Natural killer cell (primary cell): Measurements from ENCODE around the gene GYS1. TPM values are rescaled to one million over a fixed set of nuclear protein-coding genes. Genes with fewer than 3 reads are reported as not detected.
A peak's percentile ranks its signal among the peaks of the same experiment; 100 is the strongest.
"Not testable (repeated sequence)": the region's sequence is repeated elsewhere in the genome, so short reads cannot be mapped to it uniquely, and the experiment has no call there.

Source experiments
- ATAC-seq, 3 donors: fragments of 150-1000 bp in 2 of 3; fragments of 200-7000 bp in 1 of 3; cut with Tn5 transposase; 1 replicate in 1 of 3; 2 replicates in 2 of 3; pipeline ENCODE4 v1.10.0; 2021; ENCODE audit warnings: mild to moderate bottlenecking in 2 of 3, moderate library complexity in 2 of 3
- DNase-seq, 2 donors: peaks; one replicate each; pipeline versions ENCODE4 v3.0.0 to v3.0.0-alpha.2; 2013 to 2021; ENCODE audit warnings: mixed read lengths in 1 of 2
- H3K27ac ChIP-seq: one replicate; pipeline ENCODE4 v1.5.1; 2013; ENCODE audit warnings: mild to moderate bottlenecking, low read length
- H3K27me3 ChIP-seq: one replicate; pipeline ENCODE4 v1.6.1; 2013; ENCODE audit warnings: low read length; ENCODE audit not compliant: control insufficient read depth, insufficient read depth
- H3K36me3 ChIP-seq: one replicate; pipeline ENCODE4 v1.6.1; 2013; ENCODE audit warnings: low read length; ENCODE audit not compliant: control insufficient read depth, insufficient read depth
- H3K4me1 ChIP-seq: one replicate; pipeline ENCODE4 v1.6.1; 2013; ENCODE audit warnings: low read length; ENCODE audit not compliant: control insufficient read depth, insufficient read depth
- H3K4me3 ChIP-seq: one replicate; pipeline ENCODE4 v1.5.1; 2013; ENCODE audit warnings: low read length
- H3K9me3 ChIP-seq: one replicate; pipeline ENCODE4 v1.6.1; 2013; ENCODE audit warnings: low read length; ENCODE audit not compliant: control insufficient read depth, insufficient read depth
- H3K27ac Mint-ChIP-seq, 2 donors: one replicate each; pipeline ENCODE4 v1.8.0; 2022; ENCODE audit warnings: mild to moderate bottlenecking in 2 of 2, mixed read lengths in 2 of 2, moderate library complexity in 1 of 2
- H3K27me3 Mint-ChIP-seq, 2 donors: one replicate each; pipeline ENCODE4 v1.8.0; 2022; ENCODE audit warnings: low read depth in 2 of 2, mixed read lengths in 2 of 2
- H3K36me3 Mint-ChIP-seq: one replicate; pipeline ENCODE4 v1.8.0; 2022; ENCODE audit warnings: mixed read lengths
- H3K4me1 Mint-ChIP-seq, 2 donors: one replicate each; pipeline ENCODE4 v1.8.0; 2022; ENCODE audit warnings: mixed read lengths in 2 of 2
- H3K4me3 Mint-ChIP-seq: one replicate; pipeline ENCODE4 v1.8.0; 2022; ENCODE audit warnings: mild to moderate bottlenecking, moderate library complexity, mixed read lengths
- H3K9me3 Mint-ChIP-seq, 2 donors: one replicate each; pipeline ENCODE4 v1.8.0; 2022; ENCODE audit warnings: mixed read lengths in 2 of 2
- CTCF ChIP-seq: fragments of 200-600 bp; IDR thresholded peaks from one replicate; pipeline ENCODE4 v1.8.0; 2022; ENCODE audit warnings: antibody characterized with exemption
- WGBS: methylation state at CpG from one replicate; pipeline ENCODE4 v1.1.7; 2013; ENCODE audit warnings: missing lambda C conversion rate; ENCODE audit not compliant: insufficient coverage; 5-methylcytosine and 5-hydroxymethylcytosine counted together
- intact Hi-C: fragments of 100-400 bp; cut with micrococcal nuclease; formaldehyde crosslinking; loops from one replicate; pipeline ENCODE4 v1.14.2; 2022
- total RNA-seq, 4 donors: library from RNA; stranded (reverse); fragments of 120-200 nt in 1 of 4; gene quantifications; one replicate each; pipeline versions ENCODE4 v1.2.3 to v1.2.4, GENCODE V29; 2013 to 2022

Gene GYS1
- total RNA-seq, 3 donors from 2014 or later (not counting 1 experiment from before 2014, with no cell fraction given): 31.6 to 34.5 (median 34.4) TPM

GRCh38 chr19:48928164-48929025 lies 64.7 kb downstream of the GYS1 start:
- Histone ChIP-seq H3K27me3 (no peaks in the 10 kb centered on the region), H3K9me3 (no peaks in the 10 kb centered on the region), H3K4me1 (peaks cover 7% of the 10 kb centered on the region), H3K36me3 (no peaks in the 10 kb centered on the region), H3K27ac (no peak overlapping the region), H3K4me3 (no peak overlapping the region)
- peaks cover 5% of the 10 kb centered on the region in 2 donors for H3K4me1 Mint-ChIP-seq
- H3K4me3 Mint-ChIP-seq: no peak overlapping the region
- H3K27ac Mint-ChIP-seq: no peak overlapping the region
- H3K36me3 Mint-ChIP-seq: no peaks in the 10 kb centered on the region
- WGBS: 86% methylated on average over 15 of the region's 15 CpGs
- no peaks in the 10 kb centered on the region for H3K9me3 Mint-ChIP-seq
- no peak for ATAC-seq
- no peak for TF ChIP-seq CTCF
- no peaks in the 10 kb centered on the region for H3K27me3 Mint-ChIP-seq
- no peak for DNase-seq
- intact Hi-C loops: no loop called here

- H3K36me3 Mint-ChIP-seq, H3K27ac Mint-ChIP-seq, DNase-seq, H3K9me3 Mint-ChIP-seq, H3K4me1 Mint-ChIP-seq, intact Hi-C loops, H3K4me3 Mint-ChIP-seq, H3K27me3 ChIP-seq, H3K4me3 ChIP-seq, H3K27ac ChIP-seq, ATAC-seq, H3K9me3 ChIP-seq, H3K27me3 Mint-ChIP-seq, H3K4me1 ChIP-seq, H3K36me3 ChIP-seq: not testable (repeated sequence)
- WGBS: 91% methylated on average over 15 of the region's 17 CpGs
Observed at GRCh38 chr19:48927692-48928091, 65.4 kb downstream of the GYS1 start.

- intact Hi-C loops: no loop called here
- H3K27ac Mint-ChIP-seq: no peak overlapping the region
- Histone ChIP-seq H3K4me1 (no peaks in the 10 kb centered on the region), H3K9me3 (no peaks in the 10 kb centered on the region), H3K36me3 (peaks cover 4% of the 10 kb centered on the region), H3K4me3 (no peak overlapping the region), H3K27ac (no peak overlapping the region), H3K27me3 (no peaks in the 10 kb centered on the region)
- H3K9me3 Mint-ChIP-seq: no peaks in the 10 kb centered on the region
- no peaks in the 10 kb centered on the region for H3K4me1 Mint-ChIP-seq
- DNase-seq: peak in 1 of 2 donors; percentile 34
- H3K4me3 Mint-ChIP-seq: no peak overlapping the region
- no peak for TF ChIP-seq CTCF
- WGBS: 42% methylated on average over 10 of the region's 10 CpGs
- no peaks in the 10 kb centered on the region for H3K36me3 Mint-ChIP-seq
- no peak for ATAC-seq
- H3K27me3 Mint-ChIP-seq: no peaks in the 10 kb centered on the region
Observed at GRCh38 chr19:48926909-48927308, 66.2 kb downstream of the GYS1 start.

GRCh38 chr19:48925890-48926289 lies 67.2 kb downstream of the GYS1 start:
- ATAC-seq, H3K4me1 ChIP-seq, H3K36me3 ChIP-seq, H3K36me3 Mint-ChIP-seq, DNase-seq, H3K27me3 ChIP-seq, H3K27ac ChIP-seq, H3K9me3 Mint-ChIP-seq, H3K4me1 Mint-ChIP-seq, H3K4me3 Mint-ChIP-seq, intact Hi-C loops, H3K27ac Mint-ChIP-seq, H3K27me3 Mint-ChIP-seq, H3K4me3 ChIP-seq, H3K9me3 ChIP-seq: not testable (repeated sequence)
- WGBS: 90% methylated on average over 7 of the region's 8 CpGs
